Measurements from ENCODE around the gene BCL2L11. TPM values are rescaled to one million over a fixed set of nuclear protein-coding genes. Genes with fewer than 3 reads are reported as not detected.
A peak's percentile ranks its signal among the peaks of the same experiment; 100 is the strongest.

Gene BCL2L11
- total and polyA plus RNA-seq, 10 of the 15 experiments (the other 5 are each of a cell fraction or from before 2014, with no cell fraction given) = 0.29 to 10.1 (median 1.1) TPM

DNA sequence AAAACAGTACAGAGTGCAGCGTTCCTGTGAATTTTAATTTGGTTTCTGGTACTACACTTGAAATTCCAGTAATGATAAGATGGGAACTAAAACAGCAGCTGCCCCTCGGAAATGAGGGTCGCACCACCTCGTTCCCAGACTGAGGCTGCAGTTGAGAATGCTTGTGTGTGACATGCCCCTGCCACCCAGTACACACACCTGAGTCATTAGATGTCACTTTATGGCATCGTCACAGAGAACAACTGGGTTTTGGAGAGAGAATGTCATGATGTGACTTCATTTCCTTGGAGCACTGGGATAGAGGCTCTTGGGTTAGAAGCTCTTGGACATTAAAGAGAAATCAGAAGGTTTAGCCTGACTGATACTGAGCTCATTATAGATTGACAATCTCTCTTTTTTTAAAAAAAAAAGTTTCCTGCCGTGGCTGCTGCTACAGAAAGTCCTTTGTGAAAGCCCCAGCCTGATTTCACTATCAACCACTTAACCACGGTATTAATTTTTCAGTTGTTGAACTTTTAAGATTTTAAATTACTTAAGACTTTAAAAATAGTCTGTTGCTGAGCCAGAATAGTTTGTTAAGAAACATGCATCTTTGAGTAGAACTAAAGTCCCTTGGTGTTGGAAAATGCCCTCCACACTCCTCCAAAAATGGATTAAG, 24.5 kb downstream of the BCL2L11 start:
- WGBS (ENCODE audit: insufficient coverage, insufficient replicate concordance, low lambda C conversion rate, missing lambda C conversion rate) = 46% methylated on average over 7 of the region's 7 CpGs
- intact Hi-C loops (cut with micrococcal nuclease; ENCODE audit: unreplicated experiment) = no loop called here
- POLR2A ChIA-PET = interaction anchor here (0.7 to 2.0 kb wide), 3 partner anchors 10 to 22 kb away, joined by 3 to 11 read pairs (median 7); no protein-coding TSS in a partner anchor
- peak; percentile 64; the same call in 1 of the 2 replicates for TF ChIP-seq MTA2 (IDR thresholded peaks at IDR 0.05; ENCODE audit: low read depth)
- TF ChIP-seq CBX3 (IDR thresholded peaks at IDR 0.05; ENCODE audit: borderline replicate concordance, low read depth) = no peak
- TF ChIP-seq IKZF1 (conservative IDR thresholded peaks at IDR 0.05) = 0 out of 2 replicates have a peak, but pooled peaks have one; percentile 26
- TF ChIP-seq, protein P1, sequence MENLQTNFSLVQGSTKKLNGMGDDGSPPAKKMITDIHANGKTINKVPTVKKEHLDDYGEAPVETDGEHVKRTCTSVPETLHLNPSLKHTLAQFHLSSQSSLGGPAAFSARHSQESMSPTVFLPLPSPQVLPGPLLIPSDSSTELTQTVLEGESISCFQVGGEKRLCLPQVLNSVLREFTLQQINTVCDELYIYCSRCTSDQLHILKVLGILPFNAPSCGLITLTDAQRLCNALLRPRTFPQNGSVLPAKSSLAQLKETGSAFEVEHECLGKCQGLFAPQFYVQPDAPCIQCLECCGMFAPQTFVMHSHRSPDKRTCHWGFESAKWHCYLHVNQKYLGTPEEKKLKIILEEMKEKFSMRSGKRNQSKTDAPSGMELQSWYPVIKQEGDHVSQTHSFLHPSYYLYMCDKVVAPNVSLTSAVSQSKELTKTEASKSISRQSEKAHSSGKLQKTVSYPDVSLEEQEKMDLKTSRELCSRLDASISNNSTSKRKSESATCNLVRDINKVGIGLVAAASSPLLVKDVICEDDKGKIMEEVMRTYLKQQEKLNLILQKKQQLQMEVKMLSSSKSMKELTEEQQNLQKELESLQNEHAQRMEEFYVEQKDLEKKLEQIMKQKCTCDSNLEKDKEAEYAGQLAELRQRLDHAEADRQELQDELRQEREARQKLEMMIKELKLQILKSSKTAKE (IDR thresholded peaks at IDR 0.05; ENCODE audit: low read depth, poor library complexity, severe bottlenecking) = peak; percentile 57
- TF ChIP-seq WRNIP1 (IDR thresholded peaks at IDR 0.05; ENCODE audit: borderline replicate concordance, low read depth, low read length) = no peak
- 0 out of 2 replicates have a peak, but pooled peaks have one; percentile 21 for TF ChIP-seq NR2F1 (conservative IDR thresholded peaks at IDR 0.05)
- TF ChIP-seq CREB1 (IDR thresholded peaks at IDR 0.05; ENCODE audit: low read depth) = no peak
- no peak for TF ChIP-seq BMI1 (IDR thresholded peaks at IDR 0.05; ENCODE audit: borderline replicate concordance)
- TF ChIP-seq STAT3 (IDR thresholded peaks at IDR 0.05; ENCODE audit: low read depth, low read length) = no peak
- no peak for TF ChIP-seq TARDBP (IDR thresholded peaks at IDR 0.05; ENCODE audit: borderline replicate concordance)
- TF ChIP-seq FOS (IDR thresholded peaks at IDR 0.05; ENCODE audit: borderline replicate concordance, extremely low read depth, insufficient read length) = no peak
- TF ChIP-seq, protein P2, sequence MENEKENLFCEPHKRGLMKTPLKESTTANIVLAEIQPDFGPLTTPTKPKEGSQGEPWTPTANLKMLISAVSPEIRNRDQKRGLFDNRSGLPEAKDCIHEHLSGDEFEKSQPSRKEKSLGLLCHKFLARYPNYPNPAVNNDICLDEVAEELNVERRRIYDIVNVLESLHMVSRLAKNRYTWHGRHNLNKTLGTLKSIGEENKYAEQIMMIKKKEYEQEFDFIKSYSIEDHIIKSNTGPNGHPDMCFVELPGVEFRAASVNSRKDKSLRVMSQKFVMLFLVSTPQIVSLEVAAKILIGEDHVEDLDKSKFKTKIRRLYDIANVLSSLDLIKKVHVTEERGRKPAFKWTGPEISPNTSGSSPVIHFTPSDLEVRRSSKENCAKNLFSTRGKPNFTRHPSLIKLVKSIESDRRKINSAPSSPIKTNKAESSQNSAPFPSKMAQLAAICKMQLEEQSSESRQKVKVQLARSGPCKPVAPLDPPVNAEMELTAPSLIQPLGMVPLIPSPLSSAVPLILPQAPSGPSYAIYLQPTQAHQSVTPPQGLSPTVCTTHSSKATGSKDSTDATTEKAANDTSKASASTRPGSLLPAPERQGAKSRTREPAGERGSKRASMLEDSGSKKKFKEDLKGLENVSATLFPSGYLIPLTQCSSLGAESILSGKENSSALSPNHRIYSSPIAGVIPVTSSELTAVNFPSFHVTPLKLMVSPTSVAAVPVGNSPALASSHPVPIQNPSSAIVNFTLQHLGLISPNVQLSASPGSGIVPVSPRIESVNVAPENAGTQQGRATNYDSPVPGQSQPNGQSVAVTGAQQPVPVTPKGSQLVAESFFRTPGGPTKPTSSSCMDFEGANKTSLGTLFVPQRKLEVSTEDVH (IDR thresholded peaks at IDR 0.05; ENCODE audit: low read depth, partially characterized antibody) = no peak
- TF ChIP-seq SUZ12 (IDR thresholded peaks at IDR 0.05; ENCODE audit: unreplicated experiment) = no peak
- TF ChIP-seq ZNF24 (IDR thresholded peaks at IDR 0.05) = peak; percentile 67; the same call in 1 of the 2 replicates
- TF ChIP-seq SMAD1 (IDR thresholded peaks at IDR 0.05; ENCODE audit: low read depth, partially characterized antibody) = no peak
- TF ChIP-seq CHD1 (IDR thresholded peaks at IDR 0.05; ENCODE audit: low read depth, low read length) = no peak
- peak; percentile 72 for TF ChIP-seq RUNX3 (IDR thresholded peaks at IDR 0.05; ENCODE audit: low read length)
- no peak for TF ChIP-seq MTA3 (IDR thresholded peaks at IDR 0.05; ENCODE audit: borderline replicate concordance, low read length)
- TF ChIP-seq, protein P3, sequence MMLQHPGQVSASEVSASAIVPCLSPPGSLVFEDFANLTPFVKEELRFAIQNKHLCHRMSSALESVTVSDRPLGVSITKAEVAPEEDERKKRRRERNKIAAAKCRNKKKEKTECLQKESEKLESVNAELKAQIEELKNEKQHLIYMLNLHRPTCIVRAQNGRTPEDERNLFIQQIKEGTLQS (IDR thresholded peaks at IDR 0.05; ENCODE audit: borderline replicate concordance, extremely low read depth, low read depth, low read length) = no peak

More for the DNA sequence above, 24.5 kb downstream of the BCL2L11 start:
- Histone ChIP-seq H3K4me2 (ENCODE audit: control insufficient read depth, insufficient read depth) (no peak overlapping the region), H3K4me1 (ENCODE audit: control insufficient read depth, insufficient read depth, low read length) (peaks cover 6% of the 10 kb centered on the region), H3K27ac (ENCODE audit: control insufficient read depth, insufficient read depth) (no peak overlapping the region), H2AFZ (ENCODE audit: control insufficient read depth, low read depth, low read length) (no peak overlapping the region), H3K9me3 (replicated peaks; ENCODE audit: control insufficient read depth, insufficient read depth, low read length) (peaks cover 5% of the 10 kb centered on the region; the same call in 2 of the 3 replicates), H4K20me1 (ENCODE audit: control insufficient read depth, insufficient read depth) (peaks cover 5% of the 10 kb centered on the region; the same call in 1 of the 2 replicates), H3K36me3 (ENCODE audit: control insufficient read depth in 2 of 2, insufficient read depth in 2 of 2, low read length in 1 of 2) (peaks cover 0 to 5% of the 10 kb centered on the region in 2 experiments; a peak in 2 of 4 replicates), H3K4me3 (no peak overlapping the region), H3K27me3 (replicated peaks in 1 of 2; ENCODE audit: control insufficient read depth in 2 of 2, insufficient read depth in 2 of 2, low read length in 1 of 2) (no peaks in the 10 kb centered on the region; a peak in 1 of 4 replicates), H3K79me2 (ENCODE audit: control insufficient read depth, insufficient read depth, low read length) (no peaks in the 10 kb centered on the region), H3K9ac (ENCODE audit: control insufficient read depth, insufficient read depth, low read length) (no peak overlapping the region)
- ATAC-seq (peak; percentile 82), FAIRE-seq (no peak), DNase-seq (ENCODE audit: low read depth, low spot score) (no peak)
- CTCF ChIA-PET = interaction anchor here (0.8 to 2.6 kb wide), 6 partner anchors 11 to 74 kb away, joined by 3 to 11 read pairs (median 6); no protein-coding TSS in a partner anchor
- BruUV-seq (replicated peaks) = no TSS peak
- in situ Hi-C loops (cut with MboI) = no loop called here
- RAD21 ChIA-PET (ENCODE audit: unreplicated experiment) = interaction anchor here (0.9 to 3.0 kb wide), 6 partner anchors 12 to 50 kb away, joined by 3 to 17 read pairs (median 8); partner anchors contain the start of gene BCL2L11
- SMC1A ChIA-PET (ENCODE audit: uncharacterized antibody, unreplicated experiment) = interaction anchor here (0.6 to 5.4 kb wide), 12 partner anchors 9 to 74 kb away, joined by 3 to 42 read pairs (median 6); no protein-coding TSS in a partner anchor

Measured in GM12878 (cell line).